ENCODE results near the gene CNNM4.
"Not testable (repeated sequence)": the region's sequence is repeated elsewhere in the genome, so short reads cannot be mapped to it uniquely, and the experiment has no call there.

The CNNM4 gene

GRCh38 chr2:96772903-96773671 is 12.4 kb downstream of the CNNM4 start:
- Histone ChIP-seq H3K27me3 (replicated peaks; ENCODE audit: control insufficient read depth, insufficient read depth, low read length) (no peaks in the 10 kb centered on the region), H3K9ac (ENCODE audit: low read length) (no peak overlapping the region), H3K36me3 (ENCODE audit: control insufficient read depth, insufficient read depth, low read length, severe bottlenecking) (no peaks in the 10 kb centered on the region), H3K4me1 (ENCODE audit: control insufficient read depth, insufficient read depth, low read length) (no peaks in the 10 kb centered on the region), H3K4me3 (ENCODE audit: low read length) (no peak overlapping the region), H3K9me3 (ENCODE audit: control insufficient read depth, low read length) (no peaks in the 10 kb centered on the region)
- DNase-seq (ENCODE audit: low read depth): no peak

- Histone ChIP-seq H3K36me3 (ENCODE audit: control insufficient read depth, insufficient read depth, low read length, severe bottlenecking) (no peaks in the 10 kb centered on the region), H3K9me3 (ENCODE audit: control insufficient read depth, low read length) (no peaks in the 10 kb centered on the region), H3K9ac (ENCODE audit: low read length) (no peak overlapping the region), H3K27me3 (replicated peaks; ENCODE audit: control insufficient read depth, insufficient read depth, low read length) (no peaks in the 10 kb centered on the region), H3K4me1 (ENCODE audit: control insufficient read depth, insufficient read depth, low read length) (no peaks in the 10 kb centered on the region), H3K4me3 (ENCODE audit: low read length) (no peak overlapping the region)
- DNase-seq (ENCODE audit: low read depth): no peak
These were observed 13.2 kb downstream of the CNNM4 start for GRCh38 chr2:96773922-96774321.

- no peaks in the 10 kb centered on the region for H3K4me1 ChIP-seq (ENCODE audit: control insufficient read depth, insufficient read depth, low read length)
- no peak overlapping the region for H3K4me3 ChIP-seq (ENCODE audit: low read length)
- no peaks in the 10 kb centered on the region for H3K27me3 ChIP-seq (replicated peaks; ENCODE audit: control insufficient read depth, insufficient read depth, low read length)
- no peak for DNase-seq (ENCODE audit: low read depth)
- H3K9me3 ChIP-seq (ENCODE audit: control insufficient read depth, low read length): no peaks in the 10 kb centered on the region
- no peaks in the 10 kb centered on the region for H3K36me3 ChIP-seq (ENCODE audit: control insufficient read depth, insufficient read depth, low read length, severe bottlenecking)
- H3K9ac ChIP-seq (ENCODE audit: low read length): no peak overlapping the region
These were observed 14.5 kb downstream of the CNNM4 start for GRCh38 chr2:96775160-96775559.

GRCh38 chr2:96783388-96783787 is 22.7 kb downstream of the CNNM4 start:
- Histone ChIP-seq H3K4me3 (ENCODE audit: low read length) (no peak overlapping the region), H3K9me3 (ENCODE audit: control insufficient read depth, low read length) (no peaks in the 10 kb centered on the region), H3K9ac (ENCODE audit: low read length) (no peak overlapping the region), H3K4me1 (ENCODE audit: control insufficient read depth, insufficient read depth, low read length) (peaks cover 13% of the 10 kb centered on the region), H3K36me3 (ENCODE audit: control insufficient read depth, insufficient read depth, low read length, severe bottlenecking) (no peaks in the 10 kb centered on the region), H3K27me3 (replicated peaks; ENCODE audit: control insufficient read depth, insufficient read depth, low read length) (peaks cover 3% of the 10 kb centered on the region)
- DNase-seq (ENCODE audit: low read depth): no peak

GRCh38 chr2:96787411-96787810 is 26.7 kb downstream of the CNNM4 start:
- no peak for DNase-seq (ENCODE audit: low read depth)
- Histone ChIP-seq H3K36me3 (ENCODE audit: control insufficient read depth, insufficient read depth, low read length, severe bottlenecking) (no peaks in the 10 kb centered on the region), H3K4me3 (ENCODE audit: low read length) (no peak overlapping the region), H3K9ac (ENCODE audit: low read length) (no peak overlapping the region), H3K27me3 (replicated peaks; ENCODE audit: control insufficient read depth, insufficient read depth, low read length) (no peaks in the 10 kb centered on the region), H3K4me1 (ENCODE audit: control insufficient read depth, insufficient read depth, low read length) (peaks cover 16% of the 10 kb centered on the region), H3K9me3 (ENCODE audit: control insufficient read depth, low read length) (no peaks in the 10 kb centered on the region)

- H3K9me3 ChIP-seq (ENCODE audit: control insufficient read depth, low read length): no peaks in the 10 kb centered on the region
- peak; percentile 17 for DNase-seq (ENCODE audit: low read depth)
- H3K9ac ChIP-seq (ENCODE audit: low read length): no peak overlapping the region
- no peaks in the 10 kb centered on the region for H3K27me3 ChIP-seq (replicated peaks; ENCODE audit: control insufficient read depth, insufficient read depth, low read length)
- H3K4me1 ChIP-seq (ENCODE audit: control insufficient read depth, insufficient read depth, low read length): peaks cover 16% of the 10 kb centered on the region
- H3K4me3 ChIP-seq (ENCODE audit: low read length): no peak overlapping the region
- no peaks in the 10 kb centered on the region for H3K36me3 ChIP-seq (ENCODE audit: control insufficient read depth, insufficient read depth, low read length, severe bottlenecking)
These were observed 27.9 kb downstream of the CNNM4 start for GRCh38 chr2:96788442-96789244.

GRCh38 chr2:96789245-96789617 is 28.5 kb downstream of the CNNM4 start:
- Histone ChIP-seq H3K27me3 (replicated peaks; ENCODE audit: control insufficient read depth, insufficient read depth, low read length) (no peaks in the 10 kb centered on the region), H3K4me1 (ENCODE audit: control insufficient read depth, insufficient read depth, low read length) (peaks cover 16% of the 10 kb centered on the region), H3K9me3 (ENCODE audit: control insufficient read depth, low read length) (no peaks in the 10 kb centered on the region), H3K36me3 (ENCODE audit: control insufficient read depth, insufficient read depth, low read length, severe bottlenecking) (no peaks in the 10 kb centered on the region), H3K4me3 (ENCODE audit: low read length) (no peak overlapping the region), H3K9ac (ENCODE audit: low read length) (no peak overlapping the region)
- DNase-seq (ENCODE audit: low read depth): no peak

GRCh38 chr2:96792772-96793749 is 32.4 kb downstream of the CNNM4 start:
- DNase-seq (ENCODE audit: low read depth): no peak

GRCh38 chr2:96795076-96795475 is 34.4 kb downstream of the CNNM4 start:
- Histone ChIP-seq H3K4me3 (ENCODE audit: low read length) (no peak overlapping the region), H3K27me3 (replicated peaks; ENCODE audit: control insufficient read depth, insufficient read depth, low read length) (no peaks in the 10 kb centered on the region), H3K4me1 (ENCODE audit: control insufficient read depth, insufficient read depth, low read length) (no peaks in the 10 kb centered on the region), H3K9me3 (ENCODE audit: control insufficient read depth, low read length) (no peaks in the 10 kb centered on the region), H3K9ac (ENCODE audit: low read length) (no peak overlapping the region), H3K36me3 (ENCODE audit: control insufficient read depth, insufficient read depth, low read length, severe bottlenecking) (no peaks in the 10 kb centered on the region)
- DNase-seq (ENCODE audit: low read depth): no peak

More at GRCh38 chr2:96792772-96793749, 32.4 kb downstream of the CNNM4 start:
- Histone ChIP-seq H3K4me1 (ENCODE audit: control insufficient read depth, insufficient read depth, low read length) (peaks cover 6% of the 10 kb centered on the region), H3K9me3 (ENCODE audit: control insufficient read depth, low read length) (no peaks in the 10 kb centered on the region), H3K36me3 (ENCODE audit: control insufficient read depth, insufficient read depth, low read length, severe bottlenecking) (no peaks in the 10 kb centered on the region), H3K27me3 (replicated peaks; ENCODE audit: control insufficient read depth, insufficient read depth, low read length) (no peaks in the 10 kb centered on the region), H3K9ac (ENCODE audit: low read length) (no peak overlapping the region), H3K4me3 (ENCODE audit: low read length) (no peak overlapping the region)

GRCh38 chr2:96796497-96796896 is 35.8 kb downstream of the CNNM4 start:
- not testable (repeated sequence) for H3K36me3 ChIP-seq (ENCODE audit: control insufficient read depth, insufficient read depth, low read length, severe bottlenecking); H3K4me3 ChIP-seq (ENCODE audit: low read length); H3K4me1 ChIP-seq (ENCODE audit: control insufficient read depth, insufficient read depth, low read length); DNase-seq (ENCODE audit: low read depth); H3K27me3 ChIP-seq (replicated peaks; ENCODE audit: control insufficient read depth, insufficient read depth, low read length); H3K9me3 ChIP-seq (ENCODE audit: control insufficient read depth, low read length); H3K9ac ChIP-seq (ENCODE audit: low read length)

Measured in adipocyte (in vitro differentiated cells).